Measurements from ENCODE around the gene PRPH2.
"Not testable (repeated sequence)": the region's sequence is repeated elsewhere in the genome, so short reads cannot be mapped to it uniquely, and the experiment has no call there.

The PRPH2 gene

GRCh38 chr6:42696526-42697267, 25.7 kb downstream of the PRPH2 start:
- no peak for DNase-seq

- DNase-seq: no peak
These were observed 27.8 kb downstream of the PRPH2 start for GRCh38 chr6:42694586-42694985.

GRCh38 chr6:42693725-42694323, 28.6 kb downstream of the PRPH2 start:
- no peak for DNase-seq

- DNase-seq: no peak
These were observed 30.1 kb downstream of the PRPH2 start for GRCh38 chr6:42692137-42692911.

GRCh38 chr6:42690872-42691271, 31.5 kb downstream of the PRPH2 start:
- DNase-seq: no peak

- DNase-seq: no peak
These were observed 32.2 kb downstream of the PRPH2 start for GRCh38 chr6:42690151-42690702.

GRCh38 chr6:42689371-42689770, 33.0 kb downstream of the PRPH2 start:
- no peak for DNase-seq

- DNase-seq: no peak
These were observed 34.1 kb downstream of the PRPH2 start for GRCh38 chr6:42688281-42688680.

GRCh38 chr6:42679358-42679757, 43.0 kb downstream of the PRPH2 start:
- no peak for DNase-seq

GRCh38 chr6:42674780-42675179, 47.6 kb downstream of the PRPH2 start:
- no peak for DNase-seq

GRCh38 chr6:42674368-42674767, 48.0 kb downstream of the PRPH2 start:
- DNase-seq: not testable (repeated sequence)

GRCh38 chr6:42664718-42665117, 57.7 kb downstream of the PRPH2 start:
- DNase-seq: no peak

- no peak for DNase-seq
These were observed 60.8 kb downstream of the PRPH2 start for GRCh38 chr6:42661540-42662153.

GRCh38 chr6:42659806-42660205, 62.6 kb downstream of the PRPH2 start:
- no peak for DNase-seq

GRCh38 chr6:42653851-42654250, 68.5 kb downstream of the PRPH2 start:
- no peak for DNase-seq

- DNase-seq: no peak
These were observed 70.2 kb downstream of the PRPH2 start for GRCh38 chr6:42652024-42652746.

Data from NCI-H1048 (cell line).